Measurements from ENCODE around the gene SLC2A2. TPM values are rescaled to one million over a fixed set of nuclear protein-coding genes. Genes with fewer than 3 reads are reported as not detected.
A peak's percentile ranks its signal among the peaks of the same experiment; 100 is the strongest.

The SLC2A2 gene
- not detected in 2 replicates for total RNA-seq
- polyA plus RNA-seq: not detected in 2 replicates
- polyA plus RNA-seq (2012): not detected in 2 replicates
- polyA minus RNA-seq (ENCODE audit: low replicate concordance): not detected in 2 replicates

- H3K9ac ChIP-seq (ENCODE audit: insufficient read depth, low read length): no peak within 1 kb of the TSS
- no peak within 1 kb of the TSS for H2AFZ ChIP-seq (ENCODE audit: low read length)
- H3K4me2 ChIP-seq (ENCODE audit: extremely low read depth, insufficient read depth, low read length): no peak within 1 kb of the TSS
- H4K20me1 ChIP-seq (ENCODE audit: control insufficient read depth, extremely low read depth, insufficient read depth, low read length): no peaks in the 10 kb centered on the region
- H3K9me3 ChIP-seq (ENCODE audit: control insufficient read depth, insufficient read depth, low read depth, low read length): no peaks in the 10 kb centered on the region
- no peak within 1 kb of the TSS for H3K4me3 ChIP-seq (replicated peaks in 1 of 4; ENCODE audit: control extremely low read depth in 1 of 4, insufficient read depth in 1 of 4, low read depth in 3 of 4, low read length in 4 of 4)
- peaks cover 11% of the 10 kb centered on the region for H3K4me1 ChIP-seq (ENCODE audit: control insufficient read depth, extremely low read depth, insufficient read depth, low read length)
- no peaks in the 10 kb centered on the region for H3K36me3 ChIP-seq (ENCODE audit: control insufficient read depth, insufficient read depth, low read length)
- H3K27ac ChIP-seq (ENCODE audit: insufficient read depth, low read length): no peak within 1 kb of the TSS
- DNase-seq (ENCODE audit: low read depth in 2 of 2): no peak
- H3K79me2 ChIP-seq (ENCODE audit: control insufficient read depth, insufficient read depth, low read length): no peaks in the 10 kb centered on the region
- H3K27me3 ChIP-seq (ENCODE audit: control insufficient read depth, insufficient read depth, low read length): no peaks in the 10 kb centered on the region
- no peak for TF ChIP-seq EZH2 (IDR thresholded peaks at IDR 0.05; ENCODE audit: low read length, missing control alignments)
Measured at GRCh38 chr3:171026597-171027293, at the start of gene SLC2A2. Gene SLC2A2 (minus strand): TSS chr3:171026720. CDS start chr3:171026670, 50 bp downstream.

- H3K4me2 ChIP-seq (ENCODE audit: extremely low read depth, insufficient read depth, low read length): no peak overlapping the region
- no peak overlapping the region for H3K27ac ChIP-seq (ENCODE audit: insufficient read depth, low read length)
- no peaks in the 10 kb centered on the region for H3K79me2 ChIP-seq (ENCODE audit: control insufficient read depth, insufficient read depth, low read length)
- no peak overlapping the region for H3K9ac ChIP-seq (ENCODE audit: insufficient read depth, low read length)
- TF ChIP-seq EZH2 (IDR thresholded peaks at IDR 0.05; ENCODE audit: low read length, missing control alignments) (no peak), CTCF (conservative IDR thresholded peaks at IDR 0.05 in 1 of 2, IDR thresholded peaks at IDR 0.05 in 1 of 2; ENCODE audit: low read depth in 1 of 2, low read length in 2 of 2) (no peak)
- H3K4me1 ChIP-seq (ENCODE audit: control insufficient read depth, extremely low read depth, insufficient read depth, low read length): no peaks in the 10 kb centered on the region
- H3K4me3 ChIP-seq (replicated peaks in 1 of 4; ENCODE audit: control extremely low read depth in 1 of 4, insufficient read depth in 1 of 4, low read depth in 3 of 4, low read length in 4 of 4): no peak overlapping the region
- no peak for DNase-seq (ENCODE audit: low read depth in 2 of 2)
- no peaks in the 10 kb centered on the region for H3K36me3 ChIP-seq (ENCODE audit: control insufficient read depth, insufficient read depth, low read length)
- no peak overlapping the region for H2AFZ ChIP-seq (ENCODE audit: low read length)
- H3K9me3 ChIP-seq (ENCODE audit: control insufficient read depth, insufficient read depth, low read depth, low read length): no peaks in the 10 kb centered on the region
- no peaks in the 10 kb centered on the region for H3K27me3 ChIP-seq (ENCODE audit: control insufficient read depth, insufficient read depth, low read length)
- no peaks in the 10 kb centered on the region for H4K20me1 ChIP-seq (ENCODE audit: control insufficient read depth, extremely low read depth, insufficient read depth, low read length)
Measured at GRCh38 chr3:171072432-171072831, 45.9 kb upstream of the SLC2A2 start.

GRCh38 chr3:171068658-171069057, 42.1 kb upstream of the SLC2A2 start:
- H3K4me1 ChIP-seq (ENCODE audit: control insufficient read depth, extremely low read depth, insufficient read depth, low read length): no peaks in the 10 kb centered on the region
- no peaks in the 10 kb centered on the region for H3K36me3 ChIP-seq (ENCODE audit: control insufficient read depth, insufficient read depth, low read length)
- no peaks in the 10 kb centered on the region for H4K20me1 ChIP-seq (ENCODE audit: control insufficient read depth, extremely low read depth, insufficient read depth, low read length)
- no peaks in the 10 kb centered on the region for H3K9me3 ChIP-seq (ENCODE audit: control insufficient read depth, insufficient read depth, low read depth, low read length)
- no peak overlapping the region for H3K4me3 ChIP-seq (replicated peaks in 1 of 4; ENCODE audit: control extremely low read depth in 1 of 4, insufficient read depth in 1 of 4, low read depth in 3 of 4, low read length in 4 of 4)
- no peaks in the 10 kb centered on the region for H3K79me2 ChIP-seq (ENCODE audit: control insufficient read depth, insufficient read depth, low read length)
- DNase-seq (ENCODE audit: low read depth in 2 of 2): peak in 1 of 2 donors; percentile 34
- no peaks in the 10 kb centered on the region for H3K27me3 ChIP-seq (ENCODE audit: control insufficient read depth, insufficient read depth, low read length)
- H3K4me2 ChIP-seq (ENCODE audit: extremely low read depth, insufficient read depth, low read length): no peak overlapping the region
- H2AFZ ChIP-seq (ENCODE audit: low read length): no peak overlapping the region
- no peak for TF ChIP-seq CTCF (conservative IDR thresholded peaks at IDR 0.05 in 1 of 2, IDR thresholded peaks at IDR 0.05 in 1 of 2; ENCODE audit: low read depth in 1 of 2, low read length in 2 of 2)
- no peak for TF ChIP-seq EZH2 (IDR thresholded peaks at IDR 0.05; ENCODE audit: low read length, missing control alignments)
- no peak overlapping the region for H3K27ac ChIP-seq (ENCODE audit: insufficient read depth, low read length)
- no peak overlapping the region for H3K9ac ChIP-seq (ENCODE audit: insufficient read depth, low read length)
